Suppressor macrophage treated with lipopolysaccharide for 4 hours (primary cell): ENCODE measurements around the gene PIP.
"Not testable (repeated sequence)": the region's sequence is repeated elsewhere in the genome, so short reads cannot be mapped to it uniquely, and the experiment has no call there.

Experiments used
- DNase-seq: peaks from one replicate; pipeline ENCODE4 v3.0.0-alpha.2; 2020

Gene PIP, protein sequence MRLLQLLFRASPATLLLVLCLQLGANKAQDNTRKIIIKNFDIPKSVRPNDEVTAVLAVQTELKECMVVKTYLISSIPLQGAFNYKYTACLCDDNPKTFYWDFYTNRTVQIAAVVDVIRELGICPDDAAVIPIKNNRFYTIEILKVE

DNA sequence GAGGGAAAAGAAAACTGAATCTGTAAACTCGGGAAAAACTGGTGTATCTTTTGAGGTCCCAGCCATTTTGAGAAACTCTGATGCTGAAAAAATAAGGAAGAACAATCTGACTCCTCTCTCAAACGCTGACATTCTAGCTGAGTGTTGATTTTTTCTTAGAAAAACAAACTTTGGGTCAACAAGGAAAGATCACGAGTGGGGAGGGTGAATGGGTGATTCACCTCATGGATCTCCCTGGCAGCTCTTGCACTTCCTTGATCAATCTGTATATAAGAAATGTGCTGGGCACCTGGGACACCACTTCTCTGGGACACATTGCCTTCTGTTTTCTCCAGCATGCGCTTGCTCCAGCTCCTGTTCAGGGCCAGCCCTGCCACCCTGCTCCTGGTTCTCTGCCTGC is at the start of gene PIP:
TSS of gene PIP (plus strand) at position 297 of the 400 bp plus-strand sequence. CDS start at position 337, 40 bp downstream.
- DNase-seq, result peak; percentile 20

DNA sequence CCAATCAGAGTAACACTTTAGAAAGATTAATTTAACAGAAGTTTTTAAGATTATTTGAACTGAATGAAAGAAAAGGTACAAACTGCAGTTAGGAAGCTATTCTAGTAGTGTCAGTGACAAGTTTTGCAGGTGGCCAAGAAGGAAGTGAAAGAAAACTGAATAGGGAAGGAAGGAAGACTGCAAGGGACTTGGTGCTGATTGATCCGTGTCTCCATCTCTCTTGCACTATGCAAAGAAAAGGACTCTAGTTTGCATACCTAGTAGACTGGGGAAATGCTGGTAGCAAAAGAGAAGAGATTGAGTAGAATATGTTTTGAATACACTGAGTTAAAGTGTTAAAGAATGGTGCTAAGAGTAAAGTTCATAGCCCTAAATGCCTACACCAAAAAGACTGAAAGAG is 46.8 kb upstream of the PIP start:
- DNase-seq, result no peak

DNA sequence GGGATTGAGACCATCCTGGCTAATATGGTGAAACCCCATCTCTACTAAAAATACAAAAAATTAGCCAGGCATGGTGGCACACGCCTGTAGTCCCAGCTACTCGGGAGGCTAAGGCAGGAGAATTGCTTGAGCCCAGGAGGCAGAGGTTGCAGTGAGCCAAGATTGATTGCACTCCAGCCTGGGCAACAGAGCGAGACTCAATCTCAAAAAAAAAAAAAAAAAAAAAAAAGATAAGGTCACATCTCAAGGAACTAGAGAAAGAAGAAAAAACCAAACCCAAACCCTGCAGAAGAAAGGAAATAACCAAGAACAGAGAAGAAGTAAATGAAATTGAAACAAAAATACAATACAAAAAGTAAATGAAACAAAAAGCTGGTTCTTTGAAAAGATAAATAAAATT is 46.3 kb upstream of the PIP start:
- not testable (repeated sequence) for DNase-seq

DNA sequence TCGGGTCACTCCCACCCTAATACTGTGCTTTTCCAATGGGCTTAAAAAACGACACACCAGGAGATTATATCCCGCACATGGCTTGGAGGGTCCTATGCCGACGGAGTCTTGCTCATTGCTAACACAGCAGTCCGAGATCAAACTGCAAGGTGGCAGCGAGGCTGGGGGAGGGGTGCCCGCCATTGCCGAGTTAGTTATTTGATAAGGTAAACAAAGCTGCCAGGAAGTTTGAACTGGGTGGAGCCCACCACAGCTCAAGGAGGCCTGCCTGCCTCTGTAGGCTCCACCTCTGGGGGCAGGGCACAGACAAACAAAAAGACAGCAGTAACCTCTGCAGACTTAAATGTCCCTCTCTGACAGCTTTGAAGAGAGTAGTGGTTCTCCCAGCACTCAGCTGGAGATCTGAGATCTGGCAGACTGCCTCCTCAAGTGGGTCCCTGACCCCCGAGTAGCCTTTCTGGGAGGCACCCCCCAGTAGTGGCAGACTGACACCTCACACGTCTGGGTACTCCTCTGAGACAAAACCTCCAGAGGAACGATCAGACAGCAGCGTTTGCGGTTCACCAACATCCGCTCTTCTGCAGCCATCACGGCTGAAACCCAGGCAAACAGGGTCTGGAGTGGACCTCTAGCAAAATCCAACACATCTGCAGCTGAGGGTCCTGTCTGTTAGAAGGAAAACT is 43.2 kb upstream of the PIP start:
- not testable (repeated sequence) for DNase-seq

DNA sequence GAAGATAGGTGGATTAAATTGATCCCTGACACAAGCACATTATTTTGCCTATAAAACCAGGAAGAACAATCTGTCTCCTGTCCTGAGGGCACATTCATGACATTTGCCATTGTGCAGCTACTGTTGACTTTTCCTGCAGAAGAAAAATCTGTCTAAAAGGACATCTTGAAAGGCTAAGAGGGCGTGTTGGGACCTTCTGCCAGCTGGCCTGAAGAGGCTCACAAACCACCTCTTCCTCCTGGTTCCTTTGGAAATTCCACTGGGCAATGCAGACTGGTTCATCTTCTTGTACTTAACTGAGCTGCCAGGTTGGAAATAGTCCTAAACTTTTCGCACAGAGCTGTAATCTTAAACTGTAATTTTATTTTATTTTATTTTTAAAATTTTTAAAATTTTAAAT is 35.7 kb upstream of the PIP start:
- no peak for DNase-seq

DNA sequence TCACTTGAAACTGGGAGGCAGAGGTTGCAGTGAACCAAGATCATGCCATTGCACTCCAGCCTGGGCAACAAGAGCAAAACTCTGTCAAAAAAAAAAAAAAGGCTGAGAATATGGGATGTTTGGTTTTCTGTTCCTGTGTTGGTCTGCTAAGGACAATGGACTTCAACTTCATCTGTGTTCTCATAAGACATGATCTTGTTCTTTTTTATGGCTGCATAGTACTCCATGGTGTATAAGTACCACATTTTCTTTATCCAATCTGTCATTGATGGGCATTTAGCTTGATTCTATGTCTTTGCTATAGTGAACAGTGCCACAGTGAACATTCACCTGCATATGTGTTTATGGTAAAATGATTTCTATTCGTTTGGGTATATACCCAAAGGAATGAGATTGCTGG is 32.3 kb upstream of the PIP start:
- not testable (repeated sequence) for DNase-seq

DNA sequence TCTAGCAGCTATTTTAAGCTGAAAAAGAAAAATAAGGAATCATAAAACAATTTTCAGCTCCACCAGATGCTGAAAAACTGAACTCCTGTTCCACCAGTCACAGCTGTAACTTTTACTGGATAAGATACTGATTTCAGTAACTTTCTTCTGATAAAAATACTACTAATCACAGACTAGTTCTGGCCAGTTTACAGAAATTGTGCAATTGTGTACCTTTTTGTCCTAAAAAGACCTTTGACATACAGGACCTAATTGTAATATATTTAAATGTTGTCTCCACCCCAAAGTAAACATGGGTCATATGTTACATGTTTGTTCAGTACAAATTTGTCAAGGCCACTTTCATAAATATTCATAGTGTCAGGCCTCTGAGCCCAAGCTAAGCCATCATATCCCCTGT is 27.1 kb upstream of the PIP start:
- DNase-seq, result no peak

DNA sequence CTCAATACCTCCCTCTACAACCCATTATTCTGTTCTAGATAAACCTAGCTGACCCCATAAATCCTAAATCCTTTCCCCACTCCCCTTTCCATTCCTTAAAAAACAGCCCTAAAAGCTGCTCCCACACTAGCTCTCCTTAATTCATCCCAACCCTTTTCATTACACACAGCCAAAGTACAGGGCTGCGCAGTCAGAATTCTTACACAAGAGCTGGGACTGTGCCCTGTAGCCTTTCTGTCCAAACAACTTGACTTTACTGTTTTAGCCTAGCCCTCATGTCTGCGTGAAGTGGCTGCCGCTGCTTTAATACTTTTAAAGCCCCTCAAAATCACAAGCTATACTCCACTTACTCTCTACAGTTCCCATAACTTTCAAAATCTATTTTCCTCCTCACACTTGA is 23.9 kb upstream of the PIP start:
- DNase-seq, result not testable (repeated sequence)

DNA sequence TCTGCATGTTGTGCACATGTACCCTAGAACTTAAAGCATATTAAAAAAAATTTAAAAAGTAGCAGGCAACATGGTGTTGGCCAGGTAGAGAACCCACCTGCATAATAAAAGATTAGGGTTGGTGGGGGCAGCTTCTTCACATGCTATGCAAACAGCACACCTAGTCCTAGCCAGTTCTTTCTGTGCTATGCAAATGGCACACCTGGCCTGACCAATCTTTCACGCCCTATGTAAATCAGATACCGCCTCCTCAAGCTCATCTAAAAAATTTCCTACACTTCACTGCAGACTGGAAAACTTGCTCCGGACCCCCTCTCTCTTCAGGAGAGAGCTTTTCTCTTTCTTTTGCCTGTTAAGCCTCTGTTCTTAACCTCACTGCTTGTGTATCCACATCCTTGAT is 14.5 kb upstream of the PIP start:
- DNase-seq, result no peak

DNA sequence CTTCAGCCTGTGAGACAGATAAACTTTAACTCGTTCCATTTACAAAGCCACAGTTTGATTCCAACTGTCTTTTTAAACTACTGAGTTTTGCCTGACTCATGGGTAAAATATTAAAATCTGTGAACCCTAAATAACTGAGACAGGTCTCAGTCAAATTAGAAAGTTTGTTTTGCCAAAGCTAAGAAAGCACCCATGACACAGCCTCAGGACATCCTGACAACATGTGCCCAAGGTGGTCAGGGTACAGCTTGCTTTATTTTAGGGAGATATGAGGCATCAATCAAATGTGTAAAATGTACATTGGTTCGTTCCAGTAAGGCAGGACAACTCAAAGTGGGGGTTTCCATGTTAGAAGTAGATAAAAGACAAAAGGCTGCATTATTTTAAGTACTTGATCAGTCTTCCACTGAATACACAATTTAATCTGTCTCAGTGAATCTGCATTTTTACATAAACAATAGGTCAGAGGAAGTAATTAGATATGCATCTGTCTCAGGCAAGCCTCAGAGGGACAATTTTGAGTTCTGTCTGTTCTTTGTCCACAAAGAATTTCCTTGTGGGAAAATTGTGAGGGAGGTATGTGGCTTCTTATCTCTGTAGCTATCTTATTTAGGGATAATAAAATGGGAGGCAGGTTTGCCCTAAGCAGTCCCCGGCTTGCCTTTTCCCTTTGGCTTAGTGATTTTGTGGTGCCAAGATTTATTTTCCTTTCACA is 11.0 kb upstream of the PIP start:
- no peak for DNase-seq

DNA sequence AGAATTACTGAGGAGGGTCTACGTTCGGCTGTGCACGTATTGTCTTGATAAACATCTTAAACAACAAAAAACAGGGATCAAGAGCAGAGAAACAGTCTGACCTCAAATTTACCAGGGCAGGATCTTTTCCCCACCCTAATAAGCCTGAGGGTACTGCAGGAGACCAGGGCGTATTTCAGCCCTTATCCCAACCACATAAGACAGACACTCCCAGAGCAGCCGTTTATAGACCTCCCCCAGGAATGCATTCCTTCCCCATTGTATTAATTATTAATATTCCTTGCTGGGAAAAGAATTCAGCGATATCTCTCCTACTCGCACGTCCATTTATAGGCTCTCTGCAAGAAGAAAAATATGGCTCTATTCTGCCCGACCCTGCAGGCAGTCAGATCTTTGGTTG is 8.6 kb upstream of the PIP start:
- DNase-seq, result not testable (repeated sequence)

DNA sequence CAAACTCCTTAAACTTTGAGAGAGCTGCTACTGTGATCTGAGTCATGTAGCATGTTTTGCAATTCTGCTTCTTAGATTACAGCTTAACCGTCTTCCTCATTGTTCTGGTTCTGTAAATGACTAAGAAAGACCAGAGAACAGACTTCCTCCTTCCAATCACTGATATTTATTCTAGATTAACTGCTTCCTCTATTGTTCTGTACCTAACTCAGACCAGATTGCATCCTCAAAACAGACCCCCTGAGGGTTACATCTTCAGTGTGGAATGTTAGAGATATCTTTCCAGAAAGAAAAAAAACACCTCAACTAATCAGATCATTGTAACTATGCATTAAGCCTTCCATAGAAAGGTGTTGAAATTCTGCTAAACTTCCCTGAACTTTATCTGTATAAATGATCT is 5.7 kb upstream of the PIP start:
- peak; percentile 87 for DNase-seq

DNA sequence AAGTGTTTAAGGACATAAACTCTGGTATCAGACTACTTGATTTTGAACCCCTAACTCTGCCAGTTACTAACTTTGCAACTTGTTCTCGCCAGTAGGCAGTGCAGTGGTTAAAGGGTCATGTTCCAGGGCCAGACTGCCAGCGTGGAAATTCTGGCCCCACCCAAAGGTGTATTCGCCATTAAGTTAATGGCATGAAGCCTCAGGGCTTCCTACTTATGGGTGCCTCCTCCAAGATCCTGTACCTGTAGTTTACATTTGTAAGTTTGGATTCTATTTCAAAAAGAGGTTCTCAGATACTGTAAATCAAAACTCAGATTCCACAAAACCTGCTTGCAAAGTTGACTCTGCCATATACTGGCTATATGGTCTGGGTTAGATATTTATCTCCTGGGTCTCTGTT is 2.8 kb upstream of the PIP start:
- no peak for DNase-seq

DNA sequence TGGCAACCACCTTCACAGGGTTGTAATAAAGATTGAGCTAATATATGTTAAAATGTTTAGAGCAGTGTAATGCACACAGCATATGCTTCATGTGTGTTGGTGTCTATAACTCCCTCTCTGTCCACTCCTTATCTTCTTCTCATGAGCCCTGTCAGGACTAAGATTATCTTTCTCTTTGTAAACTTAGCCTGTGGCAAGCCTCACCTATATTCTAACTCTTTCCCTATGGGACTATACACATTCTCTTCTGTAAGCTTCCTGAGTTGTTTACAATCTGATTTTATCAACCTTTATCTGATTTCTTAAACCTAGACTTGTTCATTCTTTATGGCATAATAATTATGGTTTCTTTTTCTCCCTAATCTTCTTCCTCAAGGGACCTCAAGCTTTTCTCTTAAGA is 2.4 kb upstream of the PIP start:
- no peak for DNase-seq

DNA sequence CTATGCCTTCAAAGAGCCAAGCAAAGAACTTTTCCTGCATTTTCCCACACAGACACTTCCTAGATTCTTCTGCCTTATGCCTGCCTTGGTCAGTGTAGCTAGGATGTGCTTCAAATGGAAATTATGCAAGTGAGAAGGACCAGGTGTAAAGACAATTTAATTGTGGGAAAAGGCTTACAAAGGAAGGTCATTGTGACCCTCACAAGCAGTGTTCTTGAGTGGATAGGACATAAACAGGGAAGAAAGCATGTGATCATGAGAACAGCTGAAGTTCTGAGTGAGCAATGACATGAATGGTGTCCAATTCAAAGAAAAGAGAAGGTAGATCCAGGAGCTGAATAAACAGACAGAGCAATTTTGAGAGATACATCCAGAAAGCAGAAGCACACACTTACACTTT is 1.3 kb upstream of the PIP start:
- no peak for DNase-seq

DNA sequence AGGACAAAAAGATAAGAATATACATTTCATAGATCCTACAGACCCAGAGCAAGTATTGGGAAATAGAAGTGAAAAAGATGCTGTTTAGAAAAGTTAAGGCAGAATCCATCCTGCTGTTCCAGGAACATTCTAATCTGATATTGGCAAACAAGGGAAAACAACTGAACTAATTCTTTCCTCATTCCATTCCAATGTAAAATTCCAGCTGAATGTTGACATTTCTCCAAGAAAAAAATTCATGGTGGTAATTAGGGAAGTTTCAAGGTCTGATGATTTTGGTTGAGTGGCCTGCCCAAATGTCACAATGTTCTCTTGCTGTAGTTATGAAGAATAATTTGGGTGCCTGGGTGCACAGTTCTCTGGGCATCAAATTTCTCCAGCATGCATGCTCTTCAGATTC is 15.2 kb downstream of the PIP start:
- no peak for DNase-seq

DNA sequence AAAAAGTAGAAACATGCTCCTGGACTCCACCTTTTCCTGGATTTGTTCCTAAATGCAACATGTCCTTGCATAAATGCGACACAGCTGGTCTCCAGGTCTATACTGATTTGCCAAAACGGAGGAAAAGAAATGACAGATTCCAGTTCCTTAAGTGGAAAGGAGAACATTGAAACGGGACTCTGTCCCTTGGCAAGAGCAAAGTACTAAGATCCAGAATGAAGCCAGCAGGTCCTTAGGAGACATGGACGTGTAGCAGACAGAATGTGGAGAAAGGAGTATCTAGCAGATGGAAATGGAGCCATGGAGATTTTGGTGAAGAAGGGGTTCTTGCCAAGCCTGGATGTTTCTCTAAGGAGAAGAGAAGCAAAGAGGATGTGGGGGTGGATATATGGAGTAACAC is 16.2 kb downstream of the PIP start:
- no peak for DNase-seq

DNA sequence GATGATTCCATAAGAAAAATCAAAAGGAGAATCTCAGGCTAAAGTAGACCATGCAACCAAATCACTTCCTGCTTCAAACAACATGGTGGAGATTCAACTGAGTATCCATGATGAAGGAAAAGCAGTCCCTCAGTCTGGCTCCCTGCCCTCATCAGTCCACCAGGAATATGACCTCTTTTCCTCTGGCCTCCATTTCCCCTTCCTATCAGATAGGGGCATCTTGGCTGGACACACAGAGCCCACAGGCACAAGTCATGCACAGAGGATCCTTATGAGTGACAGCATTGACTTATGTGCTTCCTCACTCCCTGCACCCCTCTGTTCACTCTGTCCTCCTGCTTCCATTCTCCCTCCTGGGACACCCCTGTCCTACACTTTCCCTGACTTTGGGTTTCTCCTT is 16.8 kb downstream of the PIP start:
- no peak for DNase-seq

DNA sequence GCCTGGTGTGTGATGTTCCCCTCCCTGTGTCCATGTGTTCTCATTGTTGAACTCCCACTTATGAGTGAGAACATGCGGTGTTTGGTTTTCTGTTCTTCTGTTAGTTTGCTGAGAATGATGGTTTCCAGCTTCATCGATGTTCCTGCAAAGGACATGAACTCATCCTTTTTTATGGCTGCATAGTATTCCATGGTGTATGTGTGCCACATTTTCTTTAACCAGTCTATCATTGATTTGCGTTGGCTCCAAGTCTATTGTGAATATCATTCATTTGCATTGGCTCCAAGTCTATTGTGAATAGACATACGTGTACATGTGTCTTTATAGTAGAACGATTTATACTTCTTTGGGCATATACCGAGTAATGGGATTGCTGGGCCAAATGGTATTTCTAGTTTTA is 18.8 kb downstream of the PIP start:
- not testable (repeated sequence) for DNase-seq

DNA sequence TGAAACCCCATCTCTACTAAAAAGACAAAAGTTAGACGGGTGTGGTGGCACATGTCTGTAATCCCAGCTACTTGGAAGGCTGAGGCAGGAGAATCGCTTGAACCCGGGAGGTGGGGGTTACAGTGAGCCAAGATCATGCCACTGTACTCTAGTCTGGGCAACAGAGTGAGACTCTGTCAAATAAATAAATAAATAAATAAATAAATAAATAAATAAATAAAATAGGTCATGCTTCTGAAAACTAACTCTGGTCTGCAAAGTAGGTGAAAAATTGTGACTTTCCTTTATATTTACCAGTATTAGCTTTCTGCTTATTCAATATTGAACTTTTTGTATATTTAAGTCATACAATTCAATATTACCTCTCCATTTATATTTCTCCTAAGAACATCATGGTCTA is 26.7 kb downstream of the PIP start:
- not testable (repeated sequence) for DNase-seq

DNA sequence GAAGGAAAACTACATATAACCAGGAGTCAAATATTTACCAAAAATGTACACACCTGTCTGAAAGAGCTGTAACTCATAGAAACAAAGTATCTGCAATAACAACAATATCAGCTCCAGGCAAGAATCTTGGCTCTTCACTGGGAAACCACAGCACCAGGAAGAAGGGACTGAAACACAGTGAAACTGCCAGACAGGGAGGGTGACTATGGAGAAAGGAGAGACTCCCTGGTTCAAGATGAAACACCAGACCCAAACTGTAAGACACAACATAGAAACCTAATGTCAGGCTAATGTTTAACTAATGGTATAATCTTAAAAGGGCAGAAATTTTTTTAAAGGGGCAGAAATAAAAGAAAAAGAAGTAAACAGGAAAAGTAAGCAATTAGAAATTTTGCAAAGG is 39.8 kb downstream of the PIP start:
- DNase-seq, result no peak

DNA sequence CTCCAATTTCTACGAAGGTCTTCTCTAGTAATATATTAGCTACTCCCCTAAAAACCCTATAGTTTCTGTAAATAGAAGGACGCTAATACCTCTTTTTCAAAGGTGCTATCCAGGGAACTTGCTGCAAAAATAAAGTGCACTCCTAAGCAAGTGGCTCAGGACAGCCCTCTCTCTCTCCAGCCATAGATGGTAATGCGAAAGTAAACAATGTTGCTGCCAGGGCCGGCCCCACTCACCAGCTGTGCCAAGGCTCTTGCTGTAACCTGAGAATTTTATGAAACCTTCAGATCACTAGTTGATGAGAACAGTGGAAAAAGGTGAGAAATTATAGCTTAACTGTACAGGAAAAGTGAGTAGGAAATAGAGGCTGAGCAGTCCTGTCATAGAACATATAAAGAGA is 40.5 kb downstream of the PIP start:
- DNase-seq, result no peak

DNA sequence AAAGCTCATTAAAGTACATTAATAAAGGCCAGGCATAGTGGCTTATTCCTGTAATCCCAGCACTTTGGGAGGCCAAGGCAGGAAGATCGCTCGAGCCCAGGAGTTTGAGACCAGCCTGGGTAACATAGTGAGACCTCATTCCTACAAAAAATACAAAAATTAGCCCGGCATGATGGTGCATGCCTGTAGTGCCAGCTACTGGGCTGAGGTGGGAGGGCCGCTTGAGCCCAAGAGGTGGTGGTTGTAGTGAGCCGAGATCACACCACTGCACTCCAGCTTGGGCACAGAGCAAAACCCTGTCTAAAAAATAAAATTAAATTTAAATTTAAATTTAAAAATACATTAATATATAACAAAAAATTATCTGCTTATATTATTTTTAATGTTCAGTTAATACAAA is 44.3 kb downstream of the PIP start:
- no peak for DNase-seq

DNA sequence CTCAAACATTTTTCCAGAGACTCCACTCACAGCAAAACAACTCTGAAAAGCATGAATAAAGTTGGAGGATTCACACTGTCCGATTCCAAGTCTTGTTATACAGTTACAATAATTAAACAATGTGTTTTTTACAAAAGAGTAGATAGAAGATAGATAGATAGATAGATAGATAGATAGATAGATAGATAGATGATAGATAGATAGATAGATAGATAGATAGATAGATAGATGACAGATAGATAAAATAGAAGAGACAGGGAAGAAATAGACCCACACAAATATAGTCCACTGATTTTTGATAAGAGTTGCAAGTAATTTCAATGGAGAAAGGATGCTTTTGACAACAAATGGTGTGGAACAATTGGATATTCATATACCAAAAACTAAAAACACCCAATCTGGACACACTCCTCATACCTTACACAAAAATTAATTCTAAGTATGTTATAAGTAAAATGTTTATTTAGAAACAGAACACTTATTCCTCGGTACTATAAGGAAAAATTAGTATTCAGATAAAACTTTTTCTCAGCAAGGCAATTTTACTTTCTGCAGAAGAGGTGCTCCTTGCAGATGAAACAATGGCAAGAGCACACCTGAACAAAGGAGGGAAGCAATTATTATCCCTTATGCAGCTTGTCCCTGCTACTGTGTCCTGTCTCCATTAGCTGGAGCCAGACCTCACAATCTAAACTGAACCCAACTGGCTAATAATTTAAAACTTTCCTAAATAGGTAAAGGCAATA is 45.7 kb downstream of the PIP start:
- DNase-seq, result peak; percentile 6
